Stimulated activated CD8-positive, alpha-beta memory T cell treated with anti-CD3 and anti-CD28 coated beads, Interleukin-15, amount 100 ng/mL, for 1 hour (primary cell): ENCODE data around the gene CFAP61.
"Not testable (repeated sequence)": the region's sequence is repeated elsewhere in the genome, so short reads cannot be mapped to it uniquely, and the experiment has no call there.

Source experiments
- DNase-seq: peaks from one replicate; pipeline ENCODE4 v3.0.0-alpha.2; 2020; ENCODE audit warnings: low read depth

The CFAP61 gene

GRCh38 chr20:20095114-20095872 is 43.0 kb downstream of the CFAP61 start:
- DNase-seq: no peak

- no peak for DNase-seq
Measured at GRCh38 chr20:20096421-20096820, 44.1 kb downstream of the CFAP61 start.

DNA sequence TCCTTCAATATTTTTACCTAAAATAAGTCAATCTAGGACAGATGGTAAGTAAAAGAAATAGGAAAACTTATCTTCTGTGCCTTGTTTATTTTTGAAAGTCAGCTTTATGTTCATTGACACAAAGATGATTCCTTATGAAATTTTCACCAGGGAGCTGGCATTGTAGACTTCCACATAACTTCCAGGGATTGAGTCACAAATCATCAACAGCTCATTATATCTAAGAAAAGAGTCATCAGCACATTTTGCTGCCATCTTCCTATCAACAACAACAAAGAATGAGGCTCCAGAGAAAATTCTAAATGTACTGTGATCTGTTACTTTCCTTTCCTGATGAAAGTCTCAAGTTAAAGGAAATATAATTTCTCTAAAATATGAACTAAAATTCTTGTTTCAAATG is 48.5 kb downstream of the CFAP61 start:
- no peak for DNase-seq

GRCh38 chr20:20102163-20102562 is 49.8 kb downstream of the CFAP61 start:
- DNase-seq: no peak

- no peak for DNase-seq
Measured at GRCh38 chr20:20102716-20103258, 50.5 kb downstream of the CFAP61 start.

DNA sequence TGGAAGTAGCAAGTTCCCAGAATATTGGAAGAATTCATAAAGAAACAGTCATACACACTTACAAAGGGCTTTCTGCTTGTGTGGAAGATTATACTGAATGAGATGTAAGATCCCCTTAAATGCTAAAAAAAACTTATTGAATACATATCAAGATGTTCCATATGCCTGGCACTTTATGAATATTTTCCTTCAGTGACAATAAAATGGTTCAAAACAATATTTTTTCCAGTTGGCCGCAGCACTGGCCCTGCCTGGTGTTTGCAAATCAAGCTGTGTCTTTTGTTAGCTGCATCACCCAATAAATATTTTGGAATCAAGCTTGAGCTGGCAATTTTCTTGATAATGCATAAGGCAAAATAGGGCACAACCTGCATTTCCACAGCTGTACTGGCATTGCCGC is 51.2 kb downstream of the CFAP61 start:
- DNase-seq: no peak

DNA sequence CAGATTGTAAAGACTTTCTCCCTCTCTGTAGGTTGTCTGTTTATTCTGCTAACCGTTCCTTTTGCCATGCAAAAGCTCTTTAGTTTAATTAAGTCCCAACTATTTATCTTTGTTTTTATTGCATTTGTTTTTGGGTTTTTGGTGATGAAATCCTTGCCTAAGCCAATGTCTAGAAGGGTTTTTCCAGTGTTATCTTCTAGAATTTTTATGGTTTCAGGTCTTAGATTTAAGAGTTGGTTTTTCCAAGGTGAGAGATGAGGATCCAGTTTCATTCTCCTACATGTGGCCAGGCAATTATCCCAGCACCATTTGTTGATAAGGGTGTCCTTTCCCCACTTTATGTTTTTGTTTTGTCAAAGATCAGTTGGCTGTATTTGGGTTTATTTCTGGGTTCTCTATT is 70.9 kb downstream of the CFAP61 start:
- DNase-seq: not testable (repeated sequence)

GRCh38 chr20:20130399-20130798 is 78.1 kb downstream of the CFAP61 start:
- DNase-seq: no peak

- DNase-seq: no peak
Measured at GRCh38 chr20:20134941-20135575, 82.7 kb downstream of the CFAP61 start.

- no peak for DNase-seq
Measured at GRCh38 chr20:20136313-20136712, 84.0 kb downstream of the CFAP61 start.

DNA sequence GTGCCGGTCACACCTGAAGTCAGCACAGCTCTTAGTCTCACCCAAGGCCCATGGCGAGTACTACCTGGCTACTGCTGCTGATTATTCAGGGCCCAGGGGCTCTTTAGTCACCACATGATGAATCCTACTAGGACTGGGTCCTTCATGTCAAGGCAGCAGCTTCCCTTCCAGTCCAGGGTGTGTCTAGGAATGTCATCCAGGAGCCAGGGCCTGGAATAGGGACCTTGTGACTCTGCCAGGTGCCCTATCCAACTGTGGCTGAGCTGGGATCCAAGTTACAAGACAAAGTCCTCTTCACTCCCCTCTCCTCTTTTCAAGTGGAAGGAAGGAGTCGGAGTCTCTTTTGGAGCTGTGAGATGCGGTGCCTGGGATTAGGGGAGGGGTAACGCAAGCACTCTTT is 85.5 kb downstream of the CFAP61 start:
- no peak for DNase-seq

DNA sequence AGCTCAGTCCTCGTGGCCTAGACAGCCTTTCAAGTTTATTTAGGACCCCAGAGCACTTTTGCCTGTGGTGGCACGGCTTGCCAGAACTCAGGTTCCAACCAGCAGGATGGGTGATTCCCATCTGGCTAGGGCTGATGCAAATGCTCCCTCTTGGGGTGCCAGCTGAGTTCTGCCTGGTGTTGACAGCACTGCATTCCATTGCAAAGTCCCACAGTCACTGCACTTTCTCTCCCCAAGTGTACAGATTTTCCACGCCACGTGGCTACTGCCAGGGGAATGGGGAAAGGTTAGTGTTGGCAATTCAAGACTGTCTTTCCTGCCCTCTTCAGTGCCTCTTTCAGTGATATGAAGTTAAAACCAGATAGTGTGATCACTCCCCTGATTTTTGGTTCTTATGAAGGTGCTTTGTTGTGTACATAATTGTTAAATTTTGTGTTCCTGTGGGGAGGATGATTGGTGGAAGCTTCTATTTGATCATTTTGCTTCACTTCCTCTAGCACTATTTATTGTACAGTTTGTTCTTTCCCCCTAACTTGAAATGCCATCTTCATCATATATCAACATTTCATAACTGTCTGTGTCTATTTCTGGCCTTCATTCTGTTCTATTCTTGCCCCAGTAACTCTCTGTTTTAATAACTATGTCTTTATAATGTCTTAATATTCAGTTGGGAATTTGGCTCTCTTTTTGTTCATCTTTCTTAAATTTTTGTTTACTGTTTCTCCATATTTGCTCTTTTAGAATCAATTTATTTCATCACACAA is 86.2 kb downstream of the CFAP61 start:
- no peak for DNase-seq

- no peak for DNase-seq
Measured at GRCh38 chr20:20139403-20139802, 87.1 kb downstream of the CFAP61 start.

- no peak for DNase-seq
Measured at GRCh38 chr20:20143165-20143564, 90.8 kb downstream of the CFAP61 start.

DNA sequence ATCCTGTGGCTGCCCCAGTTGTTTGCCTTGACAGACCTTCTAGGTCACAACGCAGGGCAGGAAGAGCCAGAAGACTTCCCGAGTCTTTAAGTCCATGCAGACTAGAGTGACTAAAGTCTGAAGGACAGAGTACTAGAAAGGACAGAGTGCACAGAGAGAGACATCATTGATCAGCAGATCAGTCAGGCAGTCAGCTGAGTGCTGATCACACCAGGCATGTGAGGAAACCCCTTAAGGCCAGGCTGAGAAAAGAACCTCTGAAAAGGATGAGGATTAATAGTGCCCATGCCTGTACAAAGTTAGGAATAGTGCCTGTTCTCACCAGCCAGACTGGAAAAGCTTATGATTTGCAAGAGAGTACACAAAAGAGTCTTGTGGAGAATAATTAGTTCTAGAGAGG is 91.3 kb downstream of the CFAP61 start:
- no peak for DNase-seq

GRCh38 chr20:20148779-20149178 is 96.4 kb downstream of the CFAP61 start:
- no peak for DNase-seq

DNA sequence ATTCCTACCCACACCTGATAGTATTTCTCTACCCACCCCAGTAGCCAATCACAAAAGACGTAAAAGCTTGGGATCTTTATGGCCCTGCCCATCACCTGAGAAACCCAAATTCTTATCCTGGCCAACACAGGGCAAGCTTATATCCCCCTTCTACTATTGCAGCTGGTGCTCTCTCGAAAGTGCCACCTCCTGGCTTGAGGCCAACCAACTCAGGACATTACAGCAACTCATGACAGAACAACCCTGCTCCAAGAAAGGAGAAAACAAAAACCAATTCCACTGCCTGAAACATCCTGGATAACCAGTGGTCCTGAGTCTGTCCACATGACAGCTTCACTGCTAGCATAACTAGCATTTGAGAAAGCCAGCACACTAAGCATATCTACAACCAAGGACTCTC is 97.9 kb downstream of the CFAP61 start:
- DNase-seq: no peak

DNA sequence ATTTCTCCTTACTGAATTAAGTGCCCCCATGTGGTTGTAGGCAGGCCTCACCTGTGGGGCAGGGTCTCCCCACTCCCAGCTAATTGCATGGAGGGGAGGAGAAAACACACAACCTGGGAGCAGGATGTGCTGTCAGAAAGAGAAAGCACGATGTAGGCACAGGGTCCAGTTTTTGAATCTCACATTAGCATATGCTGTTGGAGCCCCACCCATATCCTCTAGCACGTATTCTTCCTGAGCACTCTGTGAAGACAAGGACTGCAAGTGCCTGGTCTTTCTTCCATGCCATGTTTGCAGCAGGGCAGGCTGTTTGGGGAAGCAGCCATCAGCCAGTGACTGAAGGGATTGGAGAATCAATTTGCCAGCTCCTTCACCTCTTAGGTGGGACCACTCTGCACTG is 108.2 kb downstream of the CFAP61 start:
- DNase-seq: no peak

- DNase-seq: no peak
Measured at GRCh38 chr20:20161611-20162010, 109.3 kb downstream of the CFAP61 start.

GRCh38 chr20:20167698-20168097 is 115.4 kb downstream of the CFAP61 start:
- DNase-seq: no peak

GRCh38 chr20:20173254-20173653 is 120.9 kb downstream of the CFAP61 start:
- DNase-seq: no peak

GRCh38 chr20:20174089-20174835 is 121.9 kb downstream of the CFAP61 start:
- no peak for DNase-seq
